ENCODE data around the gene HMGA1. TPM values are rescaled to one million over a fixed set of nuclear protein-coding genes. Genes with fewer than 3 reads are reported as not detected.

Gene HMGA1
- total and polyA plus RNA-seq, 2 experiments from 2014 or later = 43.4 to 69.0 TPM

GRCh38 chr6:34194772-34195171 lies 41.9 kb upstream of the HMGA1 start:
- TF ChIP-seq EZH2 (IDR thresholded peaks at IDR 0.05; ENCODE audit: borderline replicate concordance) (no peak), CTCF (IDR thresholded peaks at IDR 0.05; ENCODE audit: poor library complexity) (no peak), EZH2phosphoT487 (IDR thresholded peaks at IDR 0.05; ENCODE audit: low read depth, severe bottlenecking, unreplicated experiment) (no peak)
- WGBS (ENCODE audit: low lambda C conversion rate, missing lambda C conversion rate) = 87% methylated on average over 3 of the region's 3 CpGs
- Histone ChIP-seq H3K36me3 (replicated peaks; ENCODE audit: insufficient read depth, low read depth) (no peaks in the 10 kb centered on the region), H3K4me1 (ENCODE audit: insufficient read depth) (peaks cover 4% of the 10 kb centered on the region), H3K79me2 (no peaks in the 10 kb centered on the region), H3K4me3 (no peak overlapping the region), H3K9me2 (replicated peaks; ENCODE audit: insufficient read depth) (no peaks in the 10 kb centered on the region), H3K27me3 (no peaks in the 10 kb centered on the region), H3K27ac (no peak overlapping the region), H4K20me1 (ENCODE audit: insufficient read depth, poor library complexity, severe bottlenecking) (no peaks in the 10 kb centered on the region), H2AFZ (no peak overlapping the region), H3K4me2 (no peak overlapping the region), H3K9me3 (ENCODE audit: low read depth) (no peaks in the 10 kb centered on the region)
- no peak for DNase-seq (ENCODE audit: low spot score)

- Histone ChIP-seq H3K79me2 (no peaks in the 10 kb centered on the region), H3K36me3 (replicated peaks; ENCODE audit: insufficient read depth, low read depth) (no peaks in the 10 kb centered on the region), H3K27ac (no peak overlapping the region), H3K4me3 (no peak overlapping the region), H3K27me3 (no peaks in the 10 kb centered on the region), H2AFZ (no peak overlapping the region), H3K4me1 (ENCODE audit: insufficient read depth) (peaks cover 4% of the 10 kb centered on the region), H4K20me1 (ENCODE audit: insufficient read depth, poor library complexity, severe bottlenecking) (no peaks in the 10 kb centered on the region), H3K4me2 (peak overlapping the region; percentile 90), H3K9me2 (replicated peaks; ENCODE audit: insufficient read depth) (no peaks in the 10 kb centered on the region), H3K9me3 (ENCODE audit: low read depth) (no peaks in the 10 kb centered on the region)
- no peak for TF ChIP-seq EZH2phosphoT487 (IDR thresholded peaks at IDR 0.05; ENCODE audit: low read depth, severe bottlenecking, unreplicated experiment)
- no peak for TF ChIP-seq EZH2 (IDR thresholded peaks at IDR 0.05; ENCODE audit: borderline replicate concordance)
- no peak for TF ChIP-seq CTCF (IDR thresholded peaks at IDR 0.05; ENCODE audit: poor library complexity)
- 74% methylated on average over 7 of the region's 7 CpGs for WGBS (ENCODE audit: low lambda C conversion rate, missing lambda C conversion rate)
- no peak for DNase-seq (ENCODE audit: low spot score)
Observed at GRCh38 chr6:34195726-34196115, 41.0 kb upstream of the HMGA1 start.

GRCh38 chr6:34196116-34196832 lies 40.4 kb upstream of the HMGA1 start:
- Histone ChIP-seq H3K4me1 (ENCODE audit: insufficient read depth) (peaks cover 4% of the 10 kb centered on the region), H3K79me2 (no peaks in the 10 kb centered on the region), H3K9me2 (replicated peaks; ENCODE audit: insufficient read depth) (no peaks in the 10 kb centered on the region), H3K27me3 (no peaks in the 10 kb centered on the region), H3K36me3 (replicated peaks; ENCODE audit: insufficient read depth, low read depth) (no peaks in the 10 kb centered on the region), H4K20me1 (ENCODE audit: insufficient read depth, poor library complexity, severe bottlenecking) (no peaks in the 10 kb centered on the region), H3K4me2 (peak overlapping the region; percentile 90), H3K4me3 (no peak overlapping the region), H3K9me3 (ENCODE audit: low read depth) (no peaks in the 10 kb centered on the region), H2AFZ (peak overlapping the region; percentile 95), H3K27ac (no peak overlapping the region)
- WGBS (ENCODE audit: low lambda C conversion rate, missing lambda C conversion rate) = 21% methylated on average over 54 of the region's 54 CpGs
- peak; percentile 96 for TF ChIP-seq CTCF (IDR thresholded peaks at IDR 0.05; ENCODE audit: poor library complexity)
- TF ChIP-seq EZH2 (IDR thresholded peaks at IDR 0.05; ENCODE audit: borderline replicate concordance) = no peak
- no peak for TF ChIP-seq EZH2phosphoT487 (IDR thresholded peaks at IDR 0.05; ENCODE audit: low read depth, severe bottlenecking, unreplicated experiment)
- DNase-seq (ENCODE audit: low spot score) = peak; percentile 86

Measured in hepatocyte (in vitro differentiated cells).